IPS-NIHi7 (cell line): Measurements from ENCODE around the gene FNBP1L.
"Not testable (repeated sequence)": the region's sequence is repeated elsewhere in the genome, so short reads cannot be mapped to it uniquely, and the experiment has no call there.

Source experiments
- DNase-seq: peaks from one replicate; pipeline ENCODE4 v3.0.0; 2012; ENCODE audit warnings: mixed read lengths; ENCODE audit errors: extremely low spot score

Gene FNBP1L

GRCh38 chr1:93532780-93533378 lies 85.0 kb downstream of the FNBP1L start:
- no peak for DNase-seq

GRCh38 chr1:93533677-93534076 lies 85.8 kb downstream of the FNBP1L start:
- DNase-seq = no peak

GRCh38 chr1:93537396-93537795 lies 89.5 kb downstream of the FNBP1L start:
- DNase-seq = no peak

- no peak for DNase-seq
These were observed 90.0 kb downstream of the FNBP1L start for GRCh38 chr1:93537924-93538323.

GRCh38 chr1:93541045-93541444 lies 93.1 kb downstream of the FNBP1L start:
- DNase-seq = no peak

GRCh38 chr1:93542398-93542797 lies 94.5 kb downstream of the FNBP1L start:
- no peak for DNase-seq

- DNase-seq = no peak
These were observed 98.4 kb downstream of the FNBP1L start for GRCh38 chr1:93546162-93546863.

GRCh38 chr1:93549131-93549530 lies 101.2 kb downstream of the FNBP1L start:
- no peak for DNase-seq

GRCh38 chr1:93549811-93550210 lies 101.9 kb downstream of the FNBP1L start:
- no peak for DNase-seq

- no peak for DNase-seq
These were observed 105.0 kb downstream of the FNBP1L start for GRCh38 chr1:93552741-93553455.

GRCh38 chr1:93553886-93554490 lies 106.1 kb downstream of the FNBP1L start:
- not testable (repeated sequence) for DNase-seq

- no peak for DNase-seq
These were observed 107.3 kb downstream of the FNBP1L start for GRCh38 chr1:93554883-93555872.

- DNase-seq = no peak
These were observed 108.4 kb downstream of the FNBP1L start for GRCh38 chr1:93556291-93556690.

- DNase-seq = no peak
These were observed 111.1 kb downstream of the FNBP1L start for GRCh38 chr1:93559045-93559444.

- no peak for DNase-seq
These were observed 111.8 kb downstream of the FNBP1L start for GRCh38 chr1:93559695-93560094.

GRCh38 chr1:93565496-93566206 lies 117.7 kb downstream of the FNBP1L start:
- no peak for DNase-seq

- no peak for DNase-seq
These were observed 118.3 kb downstream of the FNBP1L start for GRCh38 chr1:93566227-93566626.

GRCh38 chr1:93567255-93567918 lies 119.5 kb downstream of the FNBP1L start:
- DNase-seq = no peak

GRCh38 chr1:93569489-93569888 lies 121.6 kb downstream of the FNBP1L start:
- no peak for DNase-seq
